ENCODE results near the gene PLP2. TPM values are rescaled to one million over a fixed set of nuclear protein-coding genes. Genes with fewer than 3 reads are reported as not detected.

PLP2 gene
- polyA plus RNA-seq, 12 donors = 99.4 to 232 (median 162) TPM; not detected in 1

- no peak for DNase-seq
These were observed 33.0 kb downstream of the PLP2 start for GRCh38 chrX:49204709-49205108.

- no peak for DNase-seq
These were observed 33.7 kb downstream of the PLP2 start for GRCh38 chrX:49205443-49205842.

DNA sequence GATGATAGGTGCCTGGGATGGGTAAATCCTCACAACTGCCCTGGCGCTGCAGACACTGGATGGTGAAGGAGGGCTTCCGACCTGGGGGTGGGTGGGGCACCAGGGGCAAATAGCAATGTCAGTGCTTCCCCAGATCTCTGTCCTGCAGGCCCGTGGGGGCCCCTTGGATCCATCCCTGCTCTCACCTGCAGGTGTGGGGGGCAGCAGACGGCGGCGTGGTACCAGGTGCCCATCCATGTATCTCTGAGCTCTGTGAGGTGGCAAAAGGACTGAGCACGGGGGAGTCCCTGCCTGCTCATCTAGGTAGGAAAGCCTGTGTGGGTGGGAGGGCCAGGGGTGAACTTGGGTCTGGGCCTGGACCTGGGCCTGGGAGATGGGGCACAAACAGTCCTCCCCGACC is 34.8 kb downstream of the PLP2 start:
- no peak for DNase-seq

DNA sequence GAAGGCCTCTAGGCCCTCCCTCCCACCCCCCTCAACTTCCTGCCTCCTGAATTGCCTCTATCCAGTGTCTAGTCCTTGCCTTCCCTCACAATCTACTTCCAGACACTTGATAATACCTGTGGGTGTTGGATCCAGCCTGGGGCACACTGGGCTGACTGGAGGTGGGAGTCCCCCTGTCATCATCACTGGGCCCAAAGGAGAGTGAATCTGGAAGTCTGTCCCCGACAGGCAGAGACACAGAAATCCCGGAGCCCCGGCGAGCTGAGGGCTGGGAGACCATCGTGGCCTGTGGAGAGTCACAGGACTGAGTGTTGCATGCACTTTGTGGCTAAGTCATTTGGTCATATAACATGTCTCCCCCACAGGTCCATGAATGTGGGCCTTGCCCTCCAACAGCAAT is 36.7 kb downstream of the PLP2 start:
- no peak for DNase-seq

GRCh38 chrX:49209434-49210251 is 37.9 kb downstream of the PLP2 start:
- no peak for DNase-seq

DNA sequence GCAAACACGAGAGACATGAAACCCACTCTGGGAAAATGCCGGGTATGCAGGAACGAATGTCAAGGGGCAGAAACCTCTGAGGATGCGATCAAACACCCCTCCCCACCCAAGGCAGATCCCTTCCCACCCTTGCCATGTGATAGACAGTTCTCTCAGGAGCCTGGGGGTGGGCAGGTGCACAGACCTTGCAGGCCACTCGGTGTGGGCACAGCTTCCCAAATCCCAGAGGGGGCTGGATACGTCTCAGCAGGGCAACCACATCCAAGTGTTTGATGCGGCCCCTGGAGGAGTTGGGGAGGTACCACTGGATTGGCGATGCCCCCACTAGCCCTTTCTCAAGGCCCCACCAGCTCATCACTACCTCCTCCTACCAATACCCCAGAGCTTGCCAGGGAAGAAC is 38.7 kb downstream of the PLP2 start:
- no peak for DNase-seq

DNA sequence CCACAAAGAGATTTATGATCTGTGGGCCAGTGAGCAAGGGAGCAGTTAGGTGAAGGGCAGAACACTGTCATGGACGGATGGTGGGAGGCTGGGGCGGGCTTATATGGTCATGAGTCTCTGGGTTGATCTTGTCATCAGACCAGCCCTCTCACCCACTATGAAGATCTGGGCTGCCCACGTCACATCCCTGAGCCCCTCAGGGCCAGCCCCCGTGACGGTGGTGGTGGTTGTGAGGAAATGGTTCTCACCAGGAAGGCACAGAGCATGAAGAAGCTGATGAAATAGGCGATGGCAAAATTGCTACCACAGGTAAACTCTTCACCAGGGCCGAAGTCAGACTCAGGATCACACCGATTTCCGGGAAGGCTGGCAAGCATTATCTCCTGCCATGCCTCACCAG is 39.4 kb downstream of the PLP2 start:
- no peak for DNase-seq

DNA sequence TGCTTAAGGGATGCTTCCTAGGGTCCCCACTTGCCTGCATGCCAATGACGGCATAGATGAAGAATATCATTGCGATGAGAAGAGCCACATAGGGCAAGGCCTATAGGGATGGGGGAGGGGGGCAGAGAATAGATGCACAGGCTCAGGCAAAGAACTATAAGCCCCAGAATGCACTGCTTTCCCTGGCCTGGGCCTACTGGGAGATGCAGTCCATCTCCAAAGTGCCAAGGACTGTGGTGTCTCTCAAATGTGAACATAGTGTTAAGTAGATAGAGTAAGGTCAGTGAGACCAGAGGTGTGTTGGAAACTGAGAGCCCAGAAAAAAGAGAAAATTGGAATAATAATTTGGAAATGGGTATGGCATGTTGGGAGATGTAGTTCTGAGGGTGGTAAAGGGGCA is 40.5 kb downstream of the PLP2 start:
- DNase-seq = no peak

DNA sequence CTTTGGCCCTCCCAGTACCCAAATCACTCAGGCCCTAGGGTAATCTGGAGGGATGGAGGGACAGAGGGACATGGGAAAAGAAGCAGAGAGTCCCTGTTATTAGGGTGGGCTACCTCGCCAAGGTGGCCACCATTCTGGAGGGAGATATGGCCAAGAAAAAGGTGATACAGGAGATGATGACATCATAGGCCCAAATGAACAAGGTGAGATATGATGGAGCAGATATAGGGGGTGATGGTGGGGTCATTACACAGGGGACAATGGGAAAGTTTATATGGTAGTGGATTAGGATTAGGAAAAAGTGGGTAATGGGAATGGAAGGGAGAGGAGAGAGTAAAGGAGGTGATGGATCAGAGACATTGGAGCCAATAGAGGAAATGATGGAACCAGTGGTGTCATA is 41.2 kb downstream of the PLP2 start:
- DNase-seq = no peak

- DNase-seq = no peak
These were observed 42.7 kb downstream of the PLP2 start for GRCh38 chrX:49214416-49214815.

DNA sequence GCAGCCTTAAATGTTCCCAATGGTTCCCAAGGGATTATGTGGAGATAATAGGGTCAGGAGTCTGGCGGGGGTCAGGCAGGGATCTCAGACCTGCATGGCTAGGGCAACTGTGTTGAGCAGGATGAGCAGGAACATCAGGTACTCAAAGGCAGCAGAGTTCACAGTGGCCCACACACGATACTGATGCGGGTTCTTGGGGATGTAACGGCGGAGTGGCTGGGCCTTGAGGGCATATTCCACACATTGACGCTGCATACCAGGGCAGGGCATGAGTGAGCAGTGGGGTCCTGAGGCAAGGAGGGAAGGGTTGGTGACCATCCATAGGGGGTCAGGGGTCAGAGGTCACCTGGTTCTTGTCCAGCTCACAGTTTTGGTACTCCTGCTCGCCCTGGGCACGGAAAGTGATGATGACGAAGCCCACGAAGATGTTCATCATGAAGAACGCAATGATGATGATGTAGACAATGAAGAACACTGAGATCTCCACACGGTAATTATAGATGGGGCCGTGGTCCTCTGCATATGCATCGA is 43.4 kb downstream of the PLP2 start:
- no peak for DNase-seq

GRCh38 chrX:49220100-49220499 is 48.4 kb downstream of the PLP2 start:
- DNase-seq = no peak

DNA sequence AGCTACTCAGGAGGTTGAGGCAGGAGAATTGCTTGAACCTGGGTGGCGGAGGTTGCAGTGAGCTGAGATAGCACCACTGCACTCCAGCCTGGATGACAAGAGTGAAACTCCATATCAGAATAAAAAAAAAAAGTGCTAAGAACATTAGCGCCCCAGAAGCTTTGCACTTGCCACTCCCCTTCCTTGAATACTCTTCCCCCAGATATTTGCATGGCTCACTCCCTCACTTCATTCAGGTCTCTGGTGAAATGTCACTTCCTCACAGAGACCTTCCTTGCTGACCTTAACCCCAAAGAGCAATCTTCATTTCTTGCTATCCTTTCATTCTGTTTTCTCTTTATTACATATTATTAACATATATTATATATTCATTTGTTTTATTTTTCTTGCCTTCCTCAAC is 50.2 kb downstream of the PLP2 start:
- DNase-seq = no peak

Other genes starting within 250 kb of the PLP2 start
- gene OTUD5, start 214.3 kb upstream of the PLP2 start, polyA plus RNA-seq (ENCODE audit: insufficient read length in 12 of 12) = 10 to 100 TPM in 11 of 12 donors, not detected in 1; 30.6 to 57.7 (median 35.2) TPM
- gene KCND1, start 200.1 kb upstream of the PLP2 start, polyA plus RNA-seq (ENCODE audit: insufficient read length in 12 of 12) = 1 to 10 TPM in 4 of 12 donors, under 1 TPM in 6, not detected in 2; 0.63 to 5.0 (median 0.96) TPM
- gene GRIPAP1, start 169.6 kb upstream of the PLP2 start, polyA plus RNA-seq (ENCODE audit: insufficient read length in 12 of 12) = 10 to 100 TPM in 11 of 12 donors, not detected in 1; 15.5 to 49.0 (median 24.6) TPM
- gene TFE3, start 128.5 kb upstream of the PLP2 start, polyA plus RNA-seq (ENCODE audit: insufficient read length in 12 of 12) = 10 to 100 TPM in 11 of 12 donors, not detected in 1; 18.0 to 39.7 (median 20.6) TPM
- 10 to 100 TPM in 2 of 12 donors, 1 to 10 TPM in 9, not detected in 1; 2.7 to 12.4 (median 4.2) TPM for gene CCDC120, start 112.9 kb upstream of the PLP2 start, polyA plus RNA-seq (ENCODE audit: insufficient read length in 12 of 12)
- gene PRAF2, start 97.9 kb upstream of the PLP2 start, polyA plus RNA-seq (ENCODE audit: insufficient read length in 12 of 12) = 10 to 100 TPM in 11 of 12 donors, not detected in 1; 15.7 to 63.8 (median 22.1) TPM
- 10 to 100 TPM in 11 of 12 donors, not detected in 1; 20.7 to 44.0 (median 33.2) TPM for gene WDR45, start 92.0 kb upstream of the PLP2 start, polyA plus RNA-seq (ENCODE audit: insufficient read length in 12 of 12)
- gene GPKOW, start 48.2 kb upstream of the PLP2 start, polyA plus RNA-seq (ENCODE audit: insufficient read length in 12 of 12) = 10 to 100 TPM in 11 of 12 donors, not detected in 1; 15.5 to 19.0 (median 17.1) TPM
- gene MAGIX, start 9.1 kb upstream of the PLP2 start, polyA plus RNA-seq (ENCODE audit: insufficient read length in 12 of 12) = 1 to 10 TPM in 10 of 12 donors, not detected in 2; 1.2 to 2.3 (median 1.9) TPM
- gene PRICKLE3, start 14.5 kb downstream of the PLP2 start, polyA plus RNA-seq (ENCODE audit: insufficient read length in 12 of 12) = 1 to 10 TPM in 10 of 12 donors, not detected in 2; 2.4 to 8.7 (median 3.7) TPM
- 1 to 10 TPM in 5 of 12 donors, under 1 TPM in 6, not detected in 1; 0.59 to 5.9 (median 0.97) TPM for gene SYP, start 28.3 kb downstream of the PLP2 start, polyA plus RNA-seq (ENCODE audit: insufficient read length in 12 of 12)
- under 1 TPM in 6 of 12 donors, not detected in 6; 0.03 to 0.39 (median 0.15) TPM for gene CACNA1F, start 61.4 kb downstream of the PLP2 start, polyA plus RNA-seq (ENCODE audit: insufficient read length in 12 of 12)
- 10 to 100 TPM in 7 of 12 donors, 1 to 10 TPM in 4, not detected in 1; 8.4 to 18.4 (median 11.0) TPM for gene CCDC22, start 63.6 kb downstream of the PLP2 start, polyA plus RNA-seq (ENCODE audit: insufficient read length in 12 of 12)
- gene FOXP3, start 92.8 kb downstream of the PLP2 start, polyA plus RNA-seq (ENCODE audit: insufficient read length in 12 of 12) = 1 to 10 TPM in 1 of 12 donors, under 1 TPM in 9, not detected in 2; 0.25 to 1.9 (median 0.47) TPM
- gene PPP1R3F, start 97.9 kb downstream of the PLP2 start, polyA plus RNA-seq (ENCODE audit: insufficient read length in 12 of 12) = 10 to 100 TPM in 1 of 12 donors, 1 to 10 TPM in 10, not detected in 1; 4.9 to 11.0 (median 7.0) TPM
- not detected for gene GAGE10, start 131.7 kb downstream of the PLP2 start, polyA plus RNA-seq (ENCODE audit: insufficient read length in 12 of 12)
- gene GAGE12J, start 150.1 kb downstream of the PLP2 start, polyA plus RNA-seq (ENCODE audit: insufficient read length in 12 of 12) = not detected
- gene GAGE13, start 159.7 kb downstream of the PLP2 start, polyA plus RNA-seq (ENCODE audit: insufficient read length in 12 of 12) = not detected